Kidney tubule cell (primary cell): ENCODE data around the gene SCGB1A1.
A peak's percentile ranks its signal among the peaks of the same experiment; 100 is the strongest.
"Not testable (repeated sequence)": the region's sequence is repeated elsewhere in the genome, so short reads cannot be mapped to it uniquely, and the experiment has no call there.

Source experiments
- DNase-seq: peaks from one replicate; pipeline ENCODE4 v3.0.0-alpha.2; 2018; ENCODE audit warnings: low spot score

SCGB1A1 gene, protein sequence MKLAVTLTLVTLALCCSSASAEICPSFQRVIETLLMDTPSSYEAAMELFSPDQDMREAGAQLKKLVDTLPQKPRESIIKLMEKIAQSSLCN

DNA sequence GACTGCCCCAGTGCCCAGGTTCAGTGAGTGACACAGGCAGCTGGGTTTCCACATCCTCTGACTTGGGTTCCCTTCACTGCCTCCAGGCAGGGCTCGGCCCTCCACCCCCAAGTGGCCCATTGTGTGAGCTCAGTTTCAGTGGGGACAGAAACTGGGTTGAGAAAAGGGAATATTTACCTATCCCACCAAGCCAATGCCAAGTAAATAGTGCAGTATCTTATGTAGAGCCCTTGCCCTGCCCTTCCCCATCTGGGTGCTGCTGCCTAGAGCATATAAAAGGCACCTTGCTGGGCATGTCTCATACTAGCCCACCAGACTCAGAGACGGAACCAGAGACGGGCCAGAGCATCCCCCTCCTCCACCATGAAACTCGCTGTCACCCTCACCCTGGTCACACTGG is at the start of gene SCGB1A1:
TSS of gene SCGB1A1 (plus strand) at position 301 of the 400 bp plus-strand sequence. CDS start at position 364, 63 bp downstream.
- no peak for DNase-seq

- DNase-seq = no peak
Observed at GRCh38 chr11:62370743-62371440, 47.9 kb upstream of the SCGB1A1 start.

GRCh38 chr11:62372871-62373270 is 46.0 kb upstream of the SCGB1A1 start:
- no peak for DNase-seq

GRCh38 chr11:62373464-62374119 is 45.2 kb upstream of the SCGB1A1 start:
- no peak for DNase-seq

GRCh38 chr11:62374801-62375200 is 44.0 kb upstream of the SCGB1A1 start:
- DNase-seq = no peak

DNA sequence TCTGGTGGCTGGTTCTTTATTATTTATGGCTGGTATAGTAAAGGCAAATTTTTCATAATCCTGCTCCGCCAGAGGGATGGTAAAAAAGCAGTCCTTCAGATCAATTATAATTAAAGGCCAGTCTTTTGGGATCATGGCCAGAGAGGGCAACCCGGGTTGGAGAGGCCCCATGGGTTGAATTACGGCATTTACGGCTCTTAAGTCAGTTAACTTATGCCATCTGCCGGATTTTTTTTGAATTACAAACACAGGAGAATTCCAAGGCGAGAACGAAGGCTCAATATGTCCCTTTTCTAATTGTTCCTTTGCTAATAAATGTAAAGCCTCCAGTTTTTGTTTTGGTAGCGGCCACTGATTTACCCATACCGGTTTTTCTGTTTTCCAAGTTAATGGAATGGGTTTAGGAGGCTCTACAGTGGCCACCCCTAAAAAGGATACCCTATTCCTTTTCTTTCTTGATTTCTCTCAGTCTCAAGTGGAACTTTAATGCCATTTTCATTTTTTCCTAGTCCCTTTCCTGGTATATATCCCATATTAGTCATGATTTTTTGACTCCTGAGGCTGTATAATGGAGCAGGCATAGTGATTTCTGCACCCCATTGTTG is 40.3 kb upstream of the SCGB1A1 start:
- DNase-seq = peak; percentile 60

DNA sequence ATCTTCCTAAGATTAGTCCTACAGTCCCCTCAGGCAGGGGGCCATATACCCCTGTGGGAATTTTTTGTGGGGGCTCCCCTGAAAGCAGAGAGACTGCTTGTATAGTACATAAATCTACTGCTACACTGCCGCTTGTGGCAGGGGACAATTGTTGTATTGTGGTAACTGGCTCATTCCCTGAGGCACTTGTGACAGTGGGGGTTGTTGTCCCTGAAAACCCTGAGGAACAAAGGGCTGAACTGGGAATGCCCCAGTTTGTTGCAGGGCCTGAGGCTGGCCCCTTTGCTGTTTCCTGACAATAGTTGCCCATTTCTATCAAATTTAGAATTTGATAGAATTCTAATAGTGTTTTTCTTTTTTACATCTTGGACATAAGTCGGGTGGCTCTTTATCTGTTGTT is 39.2 kb upstream of the SCGB1A1 start:
- not testable (repeated sequence) for DNase-seq

- peak; percentile 76 for DNase-seq
Observed at GRCh38 chr11:62380821-62381245, 38.0 kb upstream of the SCGB1A1 start.

GRCh38 chr11:62383822-62384221 is 35.0 kb upstream of the SCGB1A1 start:
- DNase-seq = peak; percentile 53

DNA sequence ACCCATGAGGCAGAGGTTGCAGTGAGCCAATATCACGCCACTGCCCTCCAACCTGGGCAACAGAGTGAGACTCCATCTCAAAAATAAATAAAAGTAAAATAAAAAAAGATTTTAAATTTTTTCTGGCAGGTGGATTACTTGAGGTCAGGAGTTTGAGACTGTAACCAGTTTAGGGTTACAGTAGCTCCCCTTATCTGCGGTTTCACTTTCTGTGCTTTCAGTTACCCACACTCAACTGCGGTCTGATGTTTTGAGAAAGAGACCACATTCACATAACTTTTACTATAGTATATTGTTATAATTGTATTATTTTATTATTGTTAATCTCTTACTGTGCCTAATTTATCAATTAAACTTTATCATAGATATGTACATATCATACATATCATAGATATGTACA is 32.8 kb upstream of the SCGB1A1 start:
- DNase-seq = not testable (repeated sequence)

GRCh38 chr11:62387381-62387780 is 31.5 kb upstream of the SCGB1A1 start:
- no peak for DNase-seq

DNA sequence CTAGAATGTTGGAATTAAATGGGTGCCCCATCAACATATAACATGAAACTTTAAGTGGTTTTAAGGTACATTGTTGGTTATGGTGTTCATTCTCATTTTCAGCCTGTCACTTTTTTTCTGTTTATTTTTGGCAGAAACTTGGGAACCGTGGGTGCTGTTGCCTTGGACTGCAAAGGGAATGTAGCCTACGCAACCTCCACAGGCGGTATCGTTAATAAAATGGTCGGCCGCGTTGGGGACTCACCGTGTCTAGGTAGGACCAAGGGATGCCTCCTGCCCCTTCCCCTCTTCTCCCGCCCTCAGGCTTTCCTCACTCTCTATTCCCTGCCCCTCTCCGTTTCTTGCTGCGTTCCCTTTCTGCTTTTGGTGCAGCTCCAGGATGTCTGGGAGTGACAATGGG is 29.8 kb upstream of the SCGB1A1 start:
- DNase-seq = no peak

GRCh38 chr11:62390237-62390636 is 28.6 kb upstream of the SCGB1A1 start:
- no peak for DNase-seq

- DNase-seq = no peak
Observed at GRCh38 chr11:62390722-62391121, 28.1 kb upstream of the SCGB1A1 start.

- DNase-seq = no peak
Observed at GRCh38 chr11:62391642-62392425, 27.0 kb upstream of the SCGB1A1 start.

- no peak for DNase-seq
Observed at GRCh38 chr11:62392506-62392905, 26.3 kb upstream of the SCGB1A1 start.

DNA sequence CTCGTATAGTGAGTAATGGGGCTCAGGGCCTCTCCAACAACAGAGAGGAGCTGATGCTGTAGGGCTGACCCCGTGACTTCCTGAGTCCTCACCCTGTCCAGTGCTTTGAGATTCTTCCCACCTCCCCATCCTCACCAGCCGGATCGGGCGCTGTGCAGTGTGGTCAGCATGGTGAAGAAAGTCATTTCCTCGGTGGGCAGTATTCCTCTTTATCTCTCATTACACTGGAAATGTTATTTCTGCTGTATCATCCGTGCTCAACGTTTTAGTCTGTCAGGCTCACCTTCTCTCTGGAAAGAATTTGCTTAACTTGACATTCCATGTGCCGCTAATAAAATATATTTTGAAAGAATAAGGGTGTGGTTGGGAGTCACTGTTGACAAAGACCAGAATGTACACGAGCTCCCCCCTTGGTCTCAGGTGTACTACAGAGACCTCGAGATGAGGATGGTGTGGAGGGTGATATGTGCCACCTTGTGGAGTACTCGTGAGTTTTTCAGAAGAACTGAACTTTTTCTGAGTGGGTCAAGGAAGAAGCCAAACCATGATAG is 25.7 kb upstream of the SCGB1A1 start:
- peak; percentile 35 for DNase-seq

GRCh38 chr11:62393735-62394134 is 25.1 kb upstream of the SCGB1A1 start:
- DNase-seq = no peak

- peak; percentile 86 for DNase-seq
Observed at GRCh38 chr11:62394825-62395538, 23.9 kb upstream of the SCGB1A1 start.

GRCh38 chr11:62395885-62396551 is 22.8 kb upstream of the SCGB1A1 start:
- DNase-seq = no peak
